Measurements from ENCODE around the gene GPR27. TPM values are rescaled to one million over a fixed set of nuclear protein-coding genes. Genes with fewer than 3 reads are reported as not detected.

GPR27 gene
- total RNA-seq, 1 donor: not detected

DNA sequence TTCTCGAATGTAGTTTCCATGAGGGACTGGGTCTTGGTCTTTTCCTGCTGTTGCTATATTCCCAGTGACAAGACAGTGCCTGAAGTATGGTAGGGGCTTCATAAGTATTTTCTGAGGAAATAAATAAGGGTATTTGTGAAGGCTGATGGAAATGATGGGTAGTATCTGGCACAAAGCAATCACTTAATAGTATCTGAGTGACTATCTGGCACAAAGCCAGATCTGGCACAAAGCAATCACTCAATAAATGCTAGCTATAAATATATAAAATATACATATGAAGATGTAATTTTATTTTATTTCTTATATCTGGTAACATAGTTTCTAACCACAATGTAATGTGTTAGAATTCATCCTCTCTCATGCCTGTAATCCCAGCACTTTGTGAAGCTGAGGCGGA, 52.0 kb downstream of the GPR27 start:
- no peak for DNase-seq (ENCODE audit: insufficient read length, low spot score, missing footprints)
- H3K4me1 ChIP-seq (ENCODE audit: insufficient read depth, low read length): no peaks in the 10 kb centered on the region
- H3K27me3 ChIP-seq (ENCODE audit: insufficient read depth, low read length): peaks cover 6% of the 10 kb centered on the region
- H3K9me3 ChIP-seq (ENCODE audit: low read depth, low read length): no peaks in the 10 kb centered on the region
- H3K36me3 ChIP-seq (ENCODE audit: insufficient read depth, low read length): no peaks in the 10 kb centered on the region
- H3K4me2 ChIP-seq (ENCODE audit: insufficient read depth, low read length): no peak overlapping the region
- no peaks in the 10 kb centered on the region for H3K79me2 ChIP-seq (ENCODE audit: insufficient read depth, low read length)
- H4K20me1 ChIP-seq (ENCODE audit: insufficient read depth, low read length): no peaks in the 10 kb centered on the region
- no peak overlapping the region for H2AFZ ChIP-seq (ENCODE audit: low read length)
- no peak overlapping the region for H3K4me3 ChIP-seq (ENCODE audit: insufficient read depth, low read length)
- H3K27ac ChIP-seq (ENCODE audit: low read depth, low read length): no peak overlapping the region
- TF ChIP-seq, protein P1, sequence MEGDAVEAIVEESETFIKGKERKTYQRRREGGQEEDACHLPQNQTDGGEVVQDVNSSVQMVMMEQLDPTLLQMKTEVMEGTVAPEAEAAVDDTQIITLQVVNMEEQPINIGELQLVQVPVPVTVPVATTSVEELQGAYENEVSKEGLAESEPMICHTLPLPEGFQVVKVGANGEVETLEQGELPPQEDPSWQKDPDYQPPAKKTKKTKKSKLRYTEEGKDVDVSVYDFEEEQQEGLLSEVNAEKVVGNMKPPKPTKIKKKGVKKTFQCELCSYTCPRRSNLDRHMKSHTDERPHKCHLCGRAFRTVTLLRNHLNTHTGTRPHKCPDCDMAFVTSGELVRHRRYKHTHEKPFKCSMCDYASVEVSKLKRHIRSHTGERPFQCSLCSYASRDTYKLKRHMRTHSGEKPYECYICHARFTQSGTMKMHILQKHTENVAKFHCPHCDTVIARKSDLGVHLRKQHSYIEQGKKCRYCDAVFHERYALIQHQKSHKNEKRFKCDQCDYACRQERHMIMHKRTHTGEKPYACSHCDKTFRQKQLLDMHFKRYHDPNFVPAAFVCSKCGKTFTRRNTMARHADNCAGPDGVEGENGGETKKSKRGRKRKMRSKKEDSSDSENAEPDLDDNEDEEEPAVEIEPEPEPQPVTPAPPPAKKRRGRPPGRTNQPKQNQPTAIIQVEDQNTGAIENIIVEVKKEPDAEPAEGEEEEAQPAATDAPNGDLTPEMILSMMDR (IDR thresholded peaks at IDR 0.05; ENCODE audit: extremely low read depth, low read depth, low read length): no peak

Other genes starting within 250 kb of the GPR27 start
- 195 and 228 TPM in 2 replicates for gene FOXP1, start 170.1 kb upstream of the GPR27 start, total RNA-seq
- 2.9 and 3.5 TPM in 2 replicates for gene EIF4E3, start 28.5 kb upstream of the GPR27 start, total RNA-seq
- gene PROK2, start 31.3 kb downstream of the GPR27 start, total RNA-seq: not detected in 2 replicates